Suppressor macrophage (primary cell): Measurements from ENCODE around the gene TARP.
"Not testable (repeated sequence)": the region's sequence is repeated elsewhere in the genome, so short reads cannot be mapped to it uniquely, and the experiment has no call there.

Experiments
- DNase-seq, 4 experiments: peaks; one replicate each; pipeline ENCODE4 v3.0.0-alpha.2; 2020 to 2022

Gene TARP

GRCh38 chr7:38296059-38296857 is 22.8 kb upstream of the TARP start:
- DNase-seq: no peak

- no peak for DNase-seq
Measured at GRCh38 chr7:38294926-38295325, 21.5 kb upstream of the TARP start.

GRCh38 chr7:38292442-38292841 is 19.0 kb upstream of the TARP start:
- DNase-seq: no peak

- no peak for DNase-seq
Measured at GRCh38 chr7:38291650-38292049, 18.2 kb upstream of the TARP start.

GRCh38 chr7:38291117-38291647 is 17.7 kb upstream of the TARP start:
- no peak for DNase-seq

- no peak for DNase-seq
Measured at GRCh38 chr7:38284553-38284952, 11.1 kb upstream of the TARP start.

- no peak for DNase-seq
Measured at GRCh38 chr7:38283809-38284208, 10.4 kb upstream of the TARP start.

GRCh38 chr7:38283107-38283506 is 9.7 kb upstream of the TARP start:
- DNase-seq: peak in 2 of 4 experiments; percentile 20 to 28

- peak in 2 of 4 experiments; percentile 8 to 19 for DNase-seq
Measured at GRCh38 chr7:38282081-38282480, 8.6 kb upstream of the TARP start.

- DNase-seq: no peak
Measured at GRCh38 chr7:38281266-38281665, 7.8 kb upstream of the TARP start.

GRCh38 chr7:38280707-38281106 is 7.3 kb upstream of the TARP start:
- DNase-seq: no peak

GRCh38 chr7:38280000-38280399 is 6.6 kb upstream of the TARP start:
- DNase-seq: no peak

GRCh38 chr7:38276096-38276877 is 2.9 kb upstream of the TARP start:
- DNase-seq: peak; percentile 39 to 86 (median 66)

GRCh38 chr7:38274927-38275620 is 1.6 kb upstream of the TARP start:
- no peak for DNase-seq

GRCh38 chr7:38274486-38274885 is 1.1 kb upstream of the TARP start:
- DNase-seq: peak in 3 of 4 experiments; percentile 35 to 63 (median 39)

- not testable (repeated sequence) for DNase-seq
Measured at GRCh38 chr7:38270405-38270804, 3.0 kb downstream of the TARP start.

- not testable (repeated sequence) for DNase-seq
Measured at GRCh38 chr7:38269704-38270346, 3.6 kb downstream of the TARP start.

- peak in 2 of 4 experiments; percentile 48 to 54 for DNase-seq
Measured at GRCh38 chr7:38265958-38266357, 7.5 kb downstream of the TARP start.

- DNase-seq: not testable (repeated sequence)
Measured at GRCh38 chr7:38264602-38265001, 8.8 kb downstream of the TARP start.

- not testable (repeated sequence) for DNase-seq
Measured at GRCh38 chr7:38263274-38263673, 10.2 kb downstream of the TARP start.

- DNase-seq: no peak
Measured at GRCh38 chr7:38262545-38262944, 10.9 kb downstream of the TARP start.

GRCh38 chr7:38262026-38262425 is 11.4 kb downstream of the TARP start:
- DNase-seq: not testable (repeated sequence)
